SIG-M5 (cell line): Measurements from ENCODE around the gene CCZ1B.
"Not testable (repeated sequence)": the region's sequence is repeated elsewhere in the genome, so short reads cannot be mapped to it uniquely, and the experiment has no call there.

Experiments used
- DNase-seq: peaks from one replicate; lab custom pipeline; 2025; lab: John Stamatoyannopoulos, UW

The CCZ1B gene

GRCh38 chr7:6826151-6826550 lies at the start of gene CCZ1B:
Gene CCZ1B, minus strand, starts transcription at chr7:6826275. Its CDS starts 78 bp downstream, at chr7:6826197.
- DNase-seq = peak; percentile 1

- DNase-seq = not testable (repeated sequence)
These were observed 48.9 kb upstream of the CCZ1B start for GRCh38 chr7:6875022-6875421.

- DNase-seq = not testable (repeated sequence)
These were observed 46.3 kb upstream of the CCZ1B start for GRCh38 chr7:6872246-6872945.

GRCh38 chr7:6871421-6872144 lies 45.5 kb upstream of the CCZ1B start:
- not testable (repeated sequence) for DNase-seq

GRCh38 chr7:6864751-6865150 lies 38.7 kb upstream of the CCZ1B start:
- not testable (repeated sequence) for DNase-seq

- not testable (repeated sequence) for DNase-seq
These were observed 38.1 kb upstream of the CCZ1B start for GRCh38 chr7:6864188-6864587.

GRCh38 chr7:6862876-6863275 lies 36.8 kb upstream of the CCZ1B start:
- DNase-seq = not testable (repeated sequence)

GRCh38 chr7:6857721-6858314 lies 31.7 kb upstream of the CCZ1B start:
- not testable (repeated sequence) for DNase-seq

GRCh38 chr7:6855563-6856131 lies 29.6 kb upstream of the CCZ1B start:
- not testable (repeated sequence) for DNase-seq

- not testable (repeated sequence) for DNase-seq
These were observed 28.9 kb upstream of the CCZ1B start for GRCh38 chr7:6854747-6855562.

GRCh38 chr7:6853681-6854080 lies 27.6 kb upstream of the CCZ1B start:
- not testable (repeated sequence) for DNase-seq

- not testable (repeated sequence) for DNase-seq
These were observed 23.1 kb upstream of the CCZ1B start for GRCh38 chr7:6849127-6849526.

- DNase-seq = not testable (repeated sequence)
These were observed 21.7 kb upstream of the CCZ1B start for GRCh38 chr7:6847751-6848150.

GRCh38 chr7:6845971-6846449 lies 19.9 kb upstream of the CCZ1B start:
- DNase-seq = not testable (repeated sequence)

- not testable (repeated sequence) for DNase-seq
These were observed 17.6 kb upstream of the CCZ1B start for GRCh38 chr7:6843654-6844053.

GRCh38 chr7:6843092-6843491 lies 17.0 kb upstream of the CCZ1B start:
- not testable (repeated sequence) for DNase-seq

GRCh38 chr7:6842278-6842921 lies 16.3 kb upstream of the CCZ1B start:
- DNase-seq = not testable (repeated sequence)

GRCh38 chr7:6837081-6837480 lies 11.0 kb upstream of the CCZ1B start:
- not testable (repeated sequence) for DNase-seq

GRCh38 chr7:6835521-6835920 lies 9.4 kb upstream of the CCZ1B start:
- DNase-seq = not testable (repeated sequence)

GRCh38 chr7:6833636-6834035 lies 7.6 kb upstream of the CCZ1B start:
- DNase-seq = no peak
